GM19043 (cell line): ENCODE results near the gene DCXR.

Experiments
- ATAC-seq: cut with Tn5 transposase; IDR thresholded peaks from one replicate; pipeline ENCODE4 v1.9.1; 2021; ENCODE audit warnings: low read depth; ENCODE audit not compliant: unreplicated experiment

The DCXR gene

GRCh38 chr17:82056729-82057621 lies 19.5 kb upstream of the DCXR start:
- ATAC-seq = no peak

GRCh38 chr17:82055965-82056728 lies 18.6 kb upstream of the DCXR start:
- ATAC-seq = no peak

GRCh38 chr17:82055023-82055964 lies 17.8 kb upstream of the DCXR start:
- ATAC-seq = no peak

GRCh38 chr17:82054351-82055022 lies 17.0 kb upstream of the DCXR start:
- no peak for ATAC-seq

GRCh38 chr17:82053556-82054263 lies 16.2 kb upstream of the DCXR start:
- ATAC-seq = no peak

- no peak for ATAC-seq
Measured at GRCh38 chr17:82053130-82053529, 15.6 kb upstream of the DCXR start.

- no peak for ATAC-seq
Measured at GRCh38 chr17:82052638-82053059, 15.2 kb upstream of the DCXR start.

GRCh38 chr17:82051776-82052637 lies 14.5 kb upstream of the DCXR start, which contains the start of the genes GPS1 and RFNG:
GPS1 (plus strand) TSS chr17:82051898; CDS start chr17:82051932, 34 bp downstream.
RFNG (minus strand) TSS chr17:82051811; CDS start chr17:82051766, 45 bp downstream.
- no peak for ATAC-seq

- ATAC-seq = no peak
Measured at GRCh38 chr17:82050761-82051641, 13.5 kb upstream of the DCXR start.

GRCh38 chr17:82050152-82050760 lies 12.8 kb upstream of the DCXR start:
- ATAC-seq = no peak

- no peak for ATAC-seq
Measured at GRCh38 chr17:82049521-82049971, 12.0 kb upstream of the DCXR start.

GRCh38 chr17:82049106-82049505 lies 11.6 kb upstream of the DCXR start:
- no peak for ATAC-seq

- ATAC-seq = no peak
Measured at GRCh38 chr17:82048571-82048971, 11.1 kb upstream of the DCXR start.

GRCh38 chr17:82047914-82048570 lies 10.5 kb upstream of the DCXR start:
- no peak for ATAC-seq

- ATAC-seq = no peak
Measured at GRCh38 chr17:82047379-82047778, 9.9 kb upstream of the DCXR start.

- no peak for ATAC-seq
Measured at GRCh38 chr17:82046903-82047302, 9.4 kb upstream of the DCXR start.
